SK-N-SH (cell line): ENCODE measurements around the gene KYAT1. TPM values are rescaled to one million over a fixed set of nuclear protein-coding genes. Genes with fewer than 3 reads are reported as not detected.

ENCODE experiments used
- CTCF ChIA-PET: fragments of 300-600, 350-600 bp; formaldehyde crosslinking; extraction: SDS; loops from one replicate; lab custom pipeline; 2021; lab: Yijun Ruan, JAX
- POLR2A ChIA-PET: fragments of 350-600 bp; sonication (Branson Sonifier 250); formaldehyde crosslinking; extraction: SDS; loops from one replicate; lab custom pipeline; 2020; ENCODE audit warnings: antibody characterized with exemption, inconsistent platforms; lab: Yijun Ruan, JAX
- DNase-seq: peaks from one replicate; pipeline ENCODE4 v3.0.0; 2012
- H2AFZ ChIP-seq: fragments of 200-600 bp; sonication (generic); 2 replicates; pipeline ENCODE4 v1.8.1; 2016; ENCODE audit warnings: antibody characterized with exemption, mild to moderate bottlenecking, low read depth
- H3F3A ChIP-seq: fragments of 200-600 bp; sonication (generic); replicated peaks from 2 replicates; pipeline ENCODE3; 2016; ENCODE audit warnings: antibody characterized with exemption, mild to moderate bottlenecking; ENCODE audit not compliant: insufficient read depth
- H3K27ac ChIP-seq, 2 experiments: fragments of 200-500 bp in 1 of 2; fragments of 200-600 bp in 1 of 2; sonication (Bioruptor generic) in 1 of 2; sonication (generic), shearing (Covaris generic) in 1 of 2; 2 replicates each; pipeline versions ENCODE4 v1.5.1 to v1.6.1; 2014 to 2016; ENCODE audit warnings: low read depth in 2 of 2, inconsistent platforms in 1 of 2, low read length in 1 of 2, mild to moderate bottlenecking in 1 of 2, mixed read lengths in 1 of 2
- H3K27me3 ChIP-seq: fragments of 200-600 bp; sonication (generic), shearing (Covaris generic); 2 replicates; pipeline ENCODE4 v1.6.1; 2016; ENCODE audit warnings: mixed run types; ENCODE audit not compliant: insufficient read depth
- H3K36me3 ChIP-seq, 2 experiments: fragments of 200-500 bp in 1 of 2; fragments of 200-600 bp in 1 of 2; sonication (Bioruptor generic) in 1 of 2; sonication (generic) in 1 of 2; replicated peaks in 1 of 2; 2 replicates each; pipeline versions ENCODE3 to v1.5.1; 2014 to 2016; ENCODE audit warnings: low read length in 1 of 2, mild to moderate bottlenecking in 1 of 2; ENCODE audit not compliant: insufficient read depth in 2 of 2, control insufficient read depth in 1 of 2
- H3K4me1 ChIP-seq, 2 experiments: fragments of 200-500 bp in 1 of 2; fragments of 200-600 bp in 1 of 2; sonication (Bioruptor generic) in 1 of 2; sonication (generic), shearing (Covaris generic) in 1 of 2; 2 replicates each; pipeline versions ENCODE4 v1.5.1 to v1.6.1; 2014 to 2016; ENCODE audit warnings: low read depth in 1 of 2, low read length in 1 of 2, mixed run types in 1 of 2; ENCODE audit not compliant: insufficient read depth in 2 of 2, control insufficient read depth in 1 of 2
- H3K4me2 ChIP-seq: fragments of 200-600 bp; sonication (generic), shearing (Covaris generic); 2 replicates; pipeline ENCODE4 v1.6.1; 2017; ENCODE audit warnings: mixed run types
- H3K4me3 ChIP-seq, 2 experiments: fragments of 200-500 bp in 1 of 2; fragments of 200-600 bp in 1 of 2; sonication (Bioruptor generic) in 1 of 2; sonication (generic), shearing (Covaris generic) in 1 of 2; 2 replicates each; pipeline versions ENCODE4 v1.5.1 to v1.8.1; 2014 to 2016; ENCODE audit warnings: low read depth in 2 of 2, inconsistent platforms in 1 of 2, low read length in 1 of 2, mild to moderate bottlenecking in 1 of 2, mixed read lengths in 1 of 2, moderate library complexity in 1 of 2
- H3K79me2 ChIP-seq: fragments of 200-600 bp; sonication (generic); 2 replicates; pipeline ENCODE4 v1.8.1; 2017; ENCODE audit warnings: mild to moderate bottlenecking; ENCODE audit not compliant: insufficient read depth
- H3K9ac ChIP-seq: fragments of 200-600 bp; sonication (generic); 2 replicates; pipeline ENCODE4 v1.6.1; 2017; ENCODE audit warnings: mixed run types
- H3K9me2 ChIP-seq: fragments of 200-600 bp; sonication (generic); 2 replicates; pipeline ENCODE4 v1.6.1; 2017; ENCODE audit warnings: mixed run types
- H3K9me3 ChIP-seq: fragments of 200-600 bp; sonication (generic); 2 replicates; pipeline ENCODE4 v1.6.1; 2017; ENCODE audit warnings: mixed run types, mild to moderate bottlenecking, moderate library complexity
- H4K20me1 ChIP-seq: fragments of 200-600 bp; sonication (generic); 2 replicates; pipeline ENCODE4 v1.6.1; 2017; ENCODE audit warnings: mild to moderate bottlenecking, mixed run types; ENCODE audit not compliant: insufficient read depth
- ELF1 ChIP-seq: IDR thresholded peaks from 2 replicates; pipeline ENCODE4 v1.4.0; 2012
- EP300 ChIP-seq, 2 experiments: IDR thresholded peaks; 2 replicates each; pipeline versions ENCODE4 v1.4.0 to v1.6.1; 2012; ENCODE audit warnings: borderline replicate concordance in 1 of 2, low read depth in 1 of 2, low read length in 1 of 2
- FOXJ3 ChIP-seq: sonication (generic); formaldehyde crosslinking; IDR thresholded peaks from 2 replicates; pipeline ENCODE4 v1.5.1; 2020; ENCODE audit warnings: mild to moderate bottlenecking, missing genetic modification reagents
- FOXM1 ChIP-seq: IDR thresholded peaks from 2 replicates; pipeline ENCODE4 v1.4.0; 2012; ENCODE audit warnings: low read depth, mild to moderate bottlenecking
- GATA2 ChIP-seq: sonication (generic); formaldehyde crosslinking; IDR thresholded peaks from 2 replicates; pipeline ENCODE4 v1.5.0; 2020; ENCODE audit warnings: mild to moderate bottlenecking, missing genetic modification reagents
- NFIC ChIP-seq: IDR thresholded peaks from 2 replicates; pipeline ENCODE4 v1.4.0; 2012; ENCODE audit warnings: borderline replicate concordance
- NRF1 ChIP-seq: IDR thresholded peaks from 2 replicates; pipeline ENCODE4 v1.6.1; 2012; ENCODE audit warnings: low read depth, mild to moderate bottlenecking, low read length
- POLR2AphosphoS5 ChIP-seq: IDR thresholded peaks from 2 replicates; pipeline ENCODE4 v1.6.1; 2012; ENCODE audit warnings: low read depth, low read length
- RCOR1 ChIP-seq: fragments of 150-350 bp; IDR thresholded peaks from 2 replicates; pipeline ENCODE4 v1.6.1; 2017; ENCODE audit warnings: antibody characterized with exemption, low read length
- RFX5 ChIP-seq: IDR thresholded peaks from 2 replicates; pipeline ENCODE4 v1.6.1; 2012; ENCODE audit warnings: mild to moderate bottlenecking, improper control_type of control experiment, low read length
- SIN3A ChIP-seq: IDR thresholded peaks from 2 replicates; pipeline ENCODE4 v1.6.1; 2012; ENCODE audit warnings: low read depth, mild to moderate bottlenecking, low read length, moderate library complexity, borderline replicate concordance
- TAF1 ChIP-seq: IDR thresholded peaks from 2 replicates; pipeline ENCODE4 v1.6.1; 2012; ENCODE audit warnings: low read depth, mild to moderate bottlenecking, low read length, moderate library complexity, borderline replicate concordance
- TEAD4 ChIP-seq: IDR thresholded peaks from 2 replicates; pipeline ENCODE4 v1.4.0; 2012; ENCODE audit warnings: mild to moderate bottlenecking, borderline replicate concordance; ENCODE audit not compliant: insufficient read depth
- YY1 ChIP-seq: IDR thresholded peaks from 2 replicates; pipeline ENCODE4 v1.4.0; 2012; ENCODE audit warnings: low read depth, mild to moderate bottlenecking
- WGBS: methylation state at CpG from one replicate; pipeline ENCODE4 v1.1.6; 2017; ENCODE audit warnings: low lambda C conversion rate; 5-methylcytosine and 5-hydroxymethylcytosine counted together
- polyA plus RNA-seq, 3 experiments: library from polyadenylated mRNA; depleted of rRNA; stranded (reverse); fragments of >200 nt; gene quantifications; 2 replicates each; pipeline ENCODE4 v1.2.3, GENCODE V29; 2012
- TF ChIP-seq, protein P1 (sequence below): IDR thresholded peaks from 2 replicates; pipeline ENCODE4 v1.6.1; 2012; ENCODE audit warnings: mild to moderate bottlenecking, low read depth, low read length, moderate library complexity
- TF ChIP-seq, protein P2 (sequence below): fragments of 150-350 bp; IDR thresholded peaks from 2 replicates; pipeline ENCODE4 v1.6.1; 2017; ENCODE audit warnings: antibody characterized with exemption, low read length, low read depth, borderline replicate concordance

Gene KYAT1
- polyA plus RNA-seq, 1 of the 3 experiments (the other 2 are of a cell fraction): 9.4 TPM

DNA sequence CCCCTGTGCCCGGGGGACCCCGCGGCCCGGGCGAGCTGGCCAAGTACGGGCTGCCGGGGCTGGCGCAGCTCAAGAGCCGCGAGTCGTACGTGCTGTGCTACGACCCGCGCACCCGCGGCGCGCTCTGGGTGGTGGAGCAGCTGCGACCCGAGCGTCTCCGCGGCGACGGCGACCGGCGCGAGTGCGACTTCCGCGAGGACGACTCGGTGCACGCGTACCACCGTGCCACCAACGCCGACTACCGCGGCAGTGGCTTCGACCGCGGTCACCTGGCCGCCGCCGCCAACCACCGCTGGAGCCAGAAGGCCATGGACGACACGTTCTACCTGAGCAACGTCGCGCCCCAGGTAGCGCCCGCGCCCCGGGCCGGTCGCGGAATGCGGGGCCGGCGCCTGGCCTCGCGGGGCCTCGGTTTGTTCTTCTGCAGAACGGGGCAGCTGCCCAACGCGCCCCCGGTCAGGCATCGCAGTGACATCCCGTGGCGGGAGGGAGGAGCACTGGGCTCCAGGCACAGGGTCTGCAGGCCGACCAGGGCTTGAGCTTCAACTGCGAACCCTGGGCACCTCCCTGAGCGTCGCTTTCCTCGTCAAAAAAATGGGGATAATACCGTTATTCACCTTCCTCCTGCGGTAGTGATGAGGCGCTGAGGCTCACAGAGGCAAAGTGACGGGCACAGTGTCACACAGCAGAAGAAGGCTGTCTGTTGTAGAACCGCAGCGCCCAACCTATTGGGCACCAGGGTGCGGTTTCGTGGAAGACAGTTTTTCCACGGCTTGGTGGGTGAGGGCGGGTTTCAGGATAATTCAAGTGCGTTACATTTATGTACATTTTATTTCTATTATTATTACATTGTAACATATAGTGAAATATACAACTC lies 62.7 kb downstream of the KYAT1 start:
- Histone ChIP-seq H4K20me1 (peaks cover 6% of the 10 kb centered on the region; the same call in 1 of the 2 replicates), H3K9me3 (no peaks in the 10 kb centered on the region), H3K36me3 (peaks cover 0 to 25% of the 10 kb centered on the region in 2 experiments), H3K4me2 (peak overlapping the region; percentile 96), H3K4me1 (peaks cover 0 to 17% of the 10 kb centered on the region in 2 experiments; a peak in 1 of 4 replicates), H2AFZ (0 out of 2 replicates have a peak overlapping the region, but pooled peaks have one; percentile 22), H3K79me2 (peaks cover 5% of the 10 kb centered on the region; the same call in 1 of the 2 replicates), H3K27me3 (no peaks in the 10 kb centered on the region), H3K4me3 (peak overlapping the region; percentile 60 to 72), H3K27ac (peak overlapping the region in 1 of 2 experiments; percentile 83; a peak in 3 of 4 replicates), H3F3A (peaks cover 16% of the 10 kb centered on the region), H3K9me2 (no peaks in the 10 kb centered on the region), H3K9ac (peak overlapping the region; percentile 30; the same call in 1 of the 2 replicates)
- CTCF ChIA-PET: interaction anchor here (0.6 to 4.1 kb wide), 32 partner anchors 8 to 441 kb away, joined by 3 to 34 read pairs (median 5); partner anchors contain the start of genes KYAT1, LRRC8A, PKN3 and SPOUT1
- TF ChIP-seq POLR2AphosphoS5 (no peak), NFIC (no peak), RFX5 (no peak), FOXJ3 (CRISPR knock-in tag) (no peak), SIN3A (peak; percentile 23; the same call in 1 of the 2 replicates)
- WGBS: 8% methylated on average over 34 of the region's 90 CpGs
- DNase-seq: peak; percentile 67
- POLR2A ChIA-PET: interaction anchor here (0.7 to 2.7 kb wide), 8 partner anchors 10 to 515 kb away, joined by 3 to 13 read pairs (median 4); partner anchors contain the start of genes SPOUT1 and ZDHHC12

DNA sequence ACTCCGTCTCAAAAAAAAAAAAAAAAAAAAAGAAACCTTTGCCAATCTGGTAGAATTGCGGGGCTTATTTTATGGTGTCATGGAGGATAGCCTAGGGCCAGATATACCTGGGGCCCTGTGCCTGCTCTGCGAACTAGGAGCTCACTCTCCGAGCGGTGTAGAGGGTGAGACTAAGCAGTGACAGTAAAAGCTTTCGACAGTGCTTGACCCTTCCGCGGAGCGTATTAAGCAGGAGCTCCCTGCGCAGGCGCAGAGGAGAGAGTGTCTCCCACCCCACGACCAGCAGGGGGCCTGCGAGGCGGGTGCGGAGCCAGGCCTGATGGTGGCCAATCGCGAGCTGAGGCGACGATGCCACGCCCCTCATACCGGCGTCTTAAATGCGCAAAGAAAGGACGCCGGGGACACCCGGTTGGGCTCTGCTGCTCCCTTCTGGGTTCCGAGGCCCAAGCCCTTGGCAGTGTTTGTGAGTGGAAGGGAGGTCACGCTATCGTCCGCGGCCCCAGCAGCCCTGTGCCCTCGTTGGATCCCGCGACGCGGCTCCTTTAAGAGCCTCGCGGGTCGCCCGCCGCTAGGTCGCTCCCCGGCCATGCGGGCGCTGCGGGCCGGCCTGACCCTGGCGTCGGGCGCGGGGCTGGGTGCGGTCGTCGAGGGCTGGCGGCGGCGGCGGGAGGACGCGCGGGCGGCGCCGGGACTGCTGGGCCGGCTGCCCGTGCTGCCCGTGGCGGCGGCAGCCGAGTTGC lies 63.5 kb downstream of the KYAT1 start, which contains the start of gene ENDOG:
Gene ENDOG, plus strand, starts transcription at position 402 of the 740 bp plus-strand sequence. Its CDS starts 185 bp downstream, at position 587.
- Histone ChIP-seq H2AFZ (peak within 1 kb of the TSS; percentile 82; the same call in 1 of the 2 replicates), H3K36me3 (peaks cover 0 to 18% of the 10 kb centered on the region in 2 experiments), H3K79me2 (peaks cover 5% of the 10 kb centered on the region; the same call in 1 of the 2 replicates), H3K9ac (peak within 1 kb of the TSS; percentile 56; the same call in 1 of the 2 replicates), H3K4me2 (peak within 1 kb of the TSS; percentile 96), H3K27me3 (no peaks in the 10 kb centered on the region), H3K9me2 (no peaks in the 10 kb centered on the region), H3K27ac (peak within 1 kb of the TSS; percentile 37 to 83; a peak in 3 of 4 replicates), H3K4me3 (peak within 1 kb of the TSS; percentile 60 to 72), H3K9me3 (no peaks in the 10 kb centered on the region), H3F3A (peaks cover 16% of the 10 kb centered on the region), H3K4me1 (peaks cover 0 to 17% of the 10 kb centered on the region in 2 experiments; a peak in 1 of 4 replicates), H4K20me1 (peaks cover 6% of the 10 kb centered on the region; the same call in 1 of the 2 replicates)
- ChIA-PET POLR2A (interaction anchor here (0.6 to 2.7 kb wide), 11 partner anchors 10 to 602 kb away, joined by 3 to 13 read pairs (median 4); partner anchors contain the start of genes SPOUT1 and ZDHHC12), CTCF (interaction anchor here (0.5 to 4.1 kb wide), 40 partner anchors 8 to 441 kb away, joined by 3 to 34 read pairs (median 4); partner anchors contain the start of genes KYAT1, LRRC8A, PKN3 and PTPA)
- peak; percentile 99 for DNase-seq
- 2% methylated on average over 24 of the region's 70 CpGs for WGBS
- TF ChIP-seq TEAD4 (no peak), TAF1 (peak; percentile 57), ELF1 (no peak), FOXJ3 (CRISPR knock-in tag) (no peak), YY1 (peak; percentile 22; the same call in 1 of the 2 replicates), NFIC (no peak), POLR2AphosphoS5 (peak; percentile 97), EP300 (IDR thresholded peaks at IDR 0.05; ENCODE audit: borderline replicate concordance in 1 of 2, low read depth in 1 of 2, low read length in 1 of 2) (no peak), FOXM1 (no peak), RCOR1 (no peak), NRF1 (peak; percentile 96), GATA2 (CRISPR knock-in tag) (no peak), SIN3A (peak; percentile 90; the same call in 1 of the 2 replicates)
- TF ChIP-seq, protein P1, sequence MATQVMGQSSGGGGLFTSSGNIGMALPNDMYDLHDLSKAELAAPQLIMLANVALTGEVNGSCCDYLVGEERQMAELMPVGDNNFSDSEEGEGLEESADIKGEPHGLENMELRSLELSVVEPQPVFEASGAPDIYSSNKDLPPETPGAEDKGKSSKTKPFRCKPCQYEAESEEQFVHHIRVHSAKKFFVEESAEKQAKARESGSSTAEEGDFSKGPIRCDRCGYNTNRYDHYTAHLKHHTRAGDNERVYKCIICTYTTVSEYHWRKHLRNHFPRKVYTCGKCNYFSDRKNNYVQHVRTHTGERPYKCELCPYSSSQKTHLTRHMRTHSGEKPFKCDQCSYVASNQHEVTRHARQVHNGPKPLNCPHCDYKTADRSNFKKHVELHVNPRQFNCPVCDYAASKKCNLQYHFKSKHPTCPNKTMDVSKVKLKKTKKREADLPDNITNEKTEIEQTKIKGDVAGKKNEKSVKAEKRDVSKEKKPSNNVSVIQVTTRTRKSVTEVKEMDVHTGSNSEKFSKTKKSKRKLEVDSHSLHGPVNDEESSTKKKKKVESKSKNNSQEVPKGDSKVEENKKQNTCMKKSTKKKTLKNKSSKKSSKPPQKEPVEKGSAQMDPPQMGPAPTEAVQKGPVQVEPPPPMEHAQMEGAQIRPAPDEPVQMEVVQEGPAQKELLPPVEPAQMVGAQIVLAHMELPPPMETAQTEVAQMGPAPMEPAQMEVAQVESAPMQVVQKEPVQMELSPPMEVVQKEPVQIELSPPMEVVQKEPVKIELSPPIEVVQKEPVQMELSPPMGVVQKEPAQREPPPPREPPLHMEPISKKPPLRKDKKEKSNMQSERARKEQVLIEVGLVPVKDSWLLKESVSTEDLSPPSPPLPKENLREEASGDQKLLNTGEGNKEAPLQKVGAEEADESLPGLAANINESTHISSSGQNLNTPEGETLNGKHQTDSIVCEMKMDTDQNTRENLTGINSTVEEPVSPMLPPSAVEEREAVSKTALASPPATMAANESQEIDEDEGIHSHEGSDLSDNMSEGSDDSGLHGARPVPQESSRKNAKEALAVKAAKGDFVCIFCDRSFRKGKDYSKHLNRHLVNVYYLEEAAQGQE: 0 out of 2 replicates have a peak, but pooled peaks have one; percentile 13
- TF ChIP-seq, protein P2, sequence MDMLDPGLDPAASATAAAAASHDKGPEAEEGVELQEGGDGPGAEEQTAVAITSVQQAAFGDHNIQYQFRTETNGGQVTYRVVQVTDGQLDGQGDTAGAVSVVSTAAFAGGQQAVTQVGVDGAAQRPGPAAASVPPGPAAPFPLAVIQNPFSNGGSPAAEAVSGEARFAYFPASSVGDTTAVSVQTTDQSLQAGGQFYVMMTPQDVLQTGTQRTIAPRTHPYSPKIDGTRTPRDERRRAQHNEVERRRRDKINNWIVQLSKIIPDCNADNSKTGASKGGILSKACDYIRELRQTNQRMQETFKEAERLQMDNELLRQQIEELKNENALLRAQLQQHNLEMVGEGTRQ: no peak
